HG03378 (cell line): ENCODE measurements around the gene JAKMIP1.

ENCODE experiments used
- ATAC-seq: cut with Tn5 transposase; IDR thresholded peaks from one replicate; pipeline ENCODE4 v1.9.1; 2021; ENCODE audit warnings: mild to moderate bottlenecking, moderate library complexity; ENCODE audit not compliant: unreplicated experiment

JAKMIP1 gene

GRCh38 chr4:6047130-6047673 is 153.1 kb downstream of the JAKMIP1 start:
- ATAC-seq = no peak

GRCh38 chr4:6046526-6047129 is 153.7 kb downstream of the JAKMIP1 start:
- no peak for ATAC-seq

- ATAC-seq = no peak
Measured at GRCh38 chr4:6044805-6045204, 155.5 kb downstream of the JAKMIP1 start.

GRCh38 chr4:6044276-6044675 is 156.1 kb downstream of the JAKMIP1 start:
- ATAC-seq = no peak

GRCh38 chr4:6043843-6044242 is 156.5 kb downstream of the JAKMIP1 start:
- ATAC-seq = no peak

- no peak for ATAC-seq
Measured at GRCh38 chr4:6043188-6043587, 157.2 kb downstream of the JAKMIP1 start.

- no peak for ATAC-seq
Measured at GRCh38 chr4:6042293-6043063, 157.9 kb downstream of the JAKMIP1 start.

- no peak for ATAC-seq
Measured at GRCh38 chr4:6041800-6042199, 158.5 kb downstream of the JAKMIP1 start.

GRCh38 chr4:6038711-6039110 is 161.6 kb downstream of the JAKMIP1 start:
- ATAC-seq = no peak

GRCh38 chr4:6035786-6036185 is 164.6 kb downstream of the JAKMIP1 start:
- no peak for ATAC-seq

- ATAC-seq = no peak
Measured at GRCh38 chr4:6033381-6033780, 167.0 kb downstream of the JAKMIP1 start.

GRCh38 chr4:6032249-6033244 is 167.8 kb downstream of the JAKMIP1 start:
- ATAC-seq = no peak

- no peak for ATAC-seq
Measured at GRCh38 chr4:6031846-6032245, 168.5 kb downstream of the JAKMIP1 start.

- no peak for ATAC-seq
Measured at GRCh38 chr4:6030679-6031078, 169.7 kb downstream of the JAKMIP1 start.

GRCh38 chr4:6029254-6029653 is 171.1 kb downstream of the JAKMIP1 start:
- no peak for ATAC-seq

- no peak for ATAC-seq
Measured at GRCh38 chr4:6028168-6028567, 172.2 kb downstream of the JAKMIP1 start.

GRCh38 chr4:6027392-6027791 is 173.0 kb downstream of the JAKMIP1 start:
- no peak for ATAC-seq

- ATAC-seq = no peak
Measured at GRCh38 chr4:6024313-6024960, 175.9 kb downstream of the JAKMIP1 start.

- ATAC-seq = no peak
Measured at GRCh38 chr4:6023731-6024130, 176.6 kb downstream of the JAKMIP1 start.

GRCh38 chr4:6022607-6023288 is 177.6 kb downstream of the JAKMIP1 start:
- no peak for ATAC-seq
